ENCODE data around the gene CAMTA1.

DNA sequence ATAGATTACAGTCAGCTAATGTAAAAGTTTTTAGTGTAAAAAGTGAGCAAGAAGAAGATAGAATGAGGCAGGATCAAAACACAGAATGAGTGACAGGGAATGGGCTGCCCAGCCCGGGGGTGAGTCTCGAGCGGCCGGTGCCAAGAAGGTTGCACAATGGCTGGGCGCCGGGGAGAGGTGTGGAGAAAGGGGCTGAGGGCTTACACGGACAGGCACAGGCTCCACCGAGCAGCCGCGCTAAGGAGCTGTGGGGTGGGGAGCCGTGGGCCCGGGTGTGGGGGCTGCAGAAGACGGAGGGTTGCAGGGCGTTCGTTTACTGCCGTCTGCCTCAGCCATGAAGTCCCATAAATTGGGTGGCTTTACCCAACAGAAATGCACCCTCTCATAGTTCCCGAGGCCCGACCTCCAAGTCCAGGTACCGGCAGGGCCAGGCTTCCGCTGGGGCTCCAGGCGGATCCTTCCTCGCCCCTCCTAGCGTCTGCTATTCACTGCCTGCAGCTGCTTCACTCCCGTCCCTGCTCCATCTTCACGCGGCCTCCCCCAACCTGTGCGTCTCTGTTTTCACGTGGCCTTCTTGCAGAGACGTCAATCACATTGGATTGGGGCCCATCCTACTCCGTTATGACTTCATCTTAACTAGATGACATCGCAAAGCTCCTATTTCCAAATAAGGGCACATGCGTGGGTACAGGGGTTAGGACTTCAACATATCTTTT is 277.2 kb downstream of the CAMTA1 start:
- no peak for TF ChIP-seq ZC3H10 (CRISPR knock-in tag; IDR thresholded peaks at IDR 0.05)
- TF ChIP-seq, protein P1, sequence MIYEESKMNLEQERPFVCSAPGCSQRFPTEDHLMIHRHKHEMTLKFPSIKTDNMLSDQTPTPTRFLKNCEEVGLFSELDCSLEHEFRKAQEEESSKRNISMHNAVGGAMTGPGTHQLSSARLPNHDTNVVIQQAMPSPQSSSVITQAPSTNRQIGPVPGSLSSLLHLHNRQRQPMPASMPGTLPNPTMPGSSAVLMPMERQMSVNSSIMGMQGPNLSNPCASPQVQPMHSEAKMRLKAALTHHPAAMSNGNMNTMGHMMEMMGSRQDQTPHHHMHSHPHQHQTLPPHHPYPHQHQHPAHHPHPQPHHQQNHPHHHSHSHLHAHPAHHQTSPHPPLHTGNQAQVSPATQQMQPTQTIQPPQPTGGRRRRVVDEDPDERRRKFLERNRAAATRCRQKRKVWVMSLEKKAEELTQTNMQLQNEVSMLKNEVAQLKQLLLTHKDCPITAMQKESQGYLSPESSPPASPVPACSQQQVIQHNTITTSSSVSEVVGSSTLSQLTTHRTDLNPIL (CRISPR knock-in tag; IDR thresholded peaks at IDR 0.05; ENCODE audit: low read depth) = no peak
- no peak for TF ChIP-seq TCF4 (CRISPR knock-in tag; IDR thresholded peaks at IDR 0.05; ENCODE audit: borderline replicate concordance)
- no peak for TF ChIP-seq SNAI2 (CRISPR knock-in tag; IDR thresholded peaks at IDR 0.05)
- no peak for TF ChIP-seq PPARA (CRISPR knock-in tag; IDR thresholded peaks at IDR 0.05; ENCODE audit: borderline replicate concordance)
- TF ChIP-seq, protein P2, sequence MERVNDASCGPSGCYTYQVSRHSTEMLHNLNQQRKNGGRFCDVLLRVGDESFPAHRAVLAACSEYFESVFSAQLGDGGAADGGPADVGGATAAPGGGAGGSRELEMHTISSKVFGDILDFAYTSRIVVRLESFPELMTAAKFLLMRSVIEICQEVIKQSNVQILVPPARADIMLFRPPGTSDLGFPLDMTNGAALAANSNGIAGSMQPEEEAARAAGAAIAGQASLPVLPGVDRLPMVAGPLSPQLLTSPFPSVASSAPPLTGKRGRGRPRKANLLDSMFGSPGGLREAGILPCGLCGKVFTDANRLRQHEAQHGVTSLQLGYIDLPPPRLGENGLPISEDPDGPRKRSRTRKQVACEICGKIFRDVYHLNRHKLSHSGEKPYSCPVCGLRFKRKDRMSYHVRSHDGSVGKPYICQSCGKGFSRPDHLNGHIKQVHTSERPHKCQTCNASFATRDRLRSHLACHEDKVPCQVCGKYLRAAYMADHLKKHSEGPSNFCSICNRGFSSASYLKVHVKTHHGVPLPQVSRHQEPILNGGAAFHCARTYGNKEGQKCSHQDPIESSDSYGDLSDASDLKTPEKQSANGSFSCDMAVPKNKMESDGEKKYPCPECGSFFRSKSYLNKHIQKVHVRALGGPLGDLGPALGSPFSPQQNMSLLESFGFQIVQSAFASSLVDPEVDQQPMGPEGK (CRISPR knock-in tag; IDR thresholded peaks at IDR 0.05; ENCODE audit: borderline replicate concordance) = no peak
- no peak for TF ChIP-seq OSR1 (CRISPR knock-in tag; IDR thresholded peaks at IDR 0.05)
- TF ChIP-seq ARNTL (CRISPR knock-in tag; IDR thresholded peaks at IDR 0.05; ENCODE audit: borderline replicate concordance, low read depth) = no peak
- no peak for TF ChIP-seq RARB (CRISPR knock-in tag; IDR thresholded peaks at IDR 0.05)
- TF ChIP-seq, protein P3, sequence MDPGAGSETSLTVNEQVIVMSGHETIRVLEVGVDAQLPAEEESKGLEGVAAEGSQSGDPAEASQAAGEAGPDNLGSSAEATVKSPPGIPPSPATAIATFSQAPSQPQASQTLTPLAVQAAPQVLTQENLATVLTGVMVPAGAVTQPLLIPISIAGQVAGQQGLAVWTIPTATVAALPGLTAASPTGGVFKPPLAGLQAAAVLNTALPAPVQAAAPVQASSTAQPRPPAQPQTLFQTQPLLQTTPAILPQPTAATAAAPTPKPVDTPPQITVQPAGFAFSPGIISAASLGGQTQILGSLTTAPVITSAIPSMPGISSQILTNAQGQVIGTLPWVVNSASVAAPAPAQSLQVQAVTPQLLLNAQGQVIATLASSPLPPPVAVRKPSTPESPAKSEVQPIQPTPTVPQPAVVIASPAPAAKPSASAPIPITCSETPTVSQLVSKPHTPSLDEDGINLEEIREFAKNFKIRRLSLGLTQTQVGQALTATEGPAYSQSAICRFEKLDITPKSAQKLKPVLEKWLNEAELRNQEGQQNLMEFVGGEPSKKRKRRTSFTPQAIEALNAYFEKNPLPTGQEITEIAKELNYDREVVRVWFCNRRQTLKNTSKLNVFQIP (CRISPR knock-in tag; IDR thresholded peaks at IDR 0.05; ENCODE audit: borderline replicate concordance, low read depth) = no peak
- TF ChIP-seq ZNF70 (CRISPR knock-in tag; IDR thresholded peaks at IDR 0.05) = no peak
- no peak for TF ChIP-seq ZFP3 (CRISPR knock-in tag; IDR thresholded peaks at IDR 0.05)
- TF ChIP-seq ZFP30 (CRISPR knock-in tag; IDR thresholded peaks at IDR 0.05) = no peak
